Measurements from ENCODE around the gene NSUN7.

NSUN7 gene

GRCh38 chr4:40831146-40831907 lies 81.6 kb downstream of the NSUN7 start:
- no peak overlapping the region for H3K27ac Mint-ChIP-seq

DNA sequence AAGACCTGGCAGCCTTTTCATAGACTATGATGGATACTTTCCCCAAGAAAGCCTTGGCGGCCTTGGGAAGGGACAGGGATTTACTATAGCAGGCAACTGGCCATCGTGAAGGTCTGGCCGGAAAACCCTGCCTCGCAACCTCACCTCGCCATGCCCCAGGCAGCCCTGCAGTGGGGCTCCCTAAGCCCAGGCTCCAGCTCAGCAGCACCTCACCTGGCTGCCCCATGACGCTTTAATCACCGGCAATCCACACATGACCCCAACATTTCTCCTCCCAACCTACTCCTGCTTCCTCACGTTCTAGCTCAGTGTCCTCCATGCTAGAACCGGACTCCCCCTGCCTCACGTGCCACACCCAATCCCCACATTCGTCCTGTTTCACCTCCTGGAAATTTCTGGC lies 82.4 kb downstream of the NSUN7 start:
- Mint-ChIP-seq H3K27me3 (ENCODE audit: low read depth) (no peaks in the 10 kb centered on the region), H3K36me3 (ENCODE audit: low read depth) (peaks cover 50% of the 10 kb centered on the region), H3K4me3 (no peak overlapping the region), H3K4me1 (no peaks in the 10 kb centered on the region), H3K9me3 (no peaks in the 10 kb centered on the region), H3K27ac (no peak overlapping the region)
- TF ChIP-seq, protein P1, sequence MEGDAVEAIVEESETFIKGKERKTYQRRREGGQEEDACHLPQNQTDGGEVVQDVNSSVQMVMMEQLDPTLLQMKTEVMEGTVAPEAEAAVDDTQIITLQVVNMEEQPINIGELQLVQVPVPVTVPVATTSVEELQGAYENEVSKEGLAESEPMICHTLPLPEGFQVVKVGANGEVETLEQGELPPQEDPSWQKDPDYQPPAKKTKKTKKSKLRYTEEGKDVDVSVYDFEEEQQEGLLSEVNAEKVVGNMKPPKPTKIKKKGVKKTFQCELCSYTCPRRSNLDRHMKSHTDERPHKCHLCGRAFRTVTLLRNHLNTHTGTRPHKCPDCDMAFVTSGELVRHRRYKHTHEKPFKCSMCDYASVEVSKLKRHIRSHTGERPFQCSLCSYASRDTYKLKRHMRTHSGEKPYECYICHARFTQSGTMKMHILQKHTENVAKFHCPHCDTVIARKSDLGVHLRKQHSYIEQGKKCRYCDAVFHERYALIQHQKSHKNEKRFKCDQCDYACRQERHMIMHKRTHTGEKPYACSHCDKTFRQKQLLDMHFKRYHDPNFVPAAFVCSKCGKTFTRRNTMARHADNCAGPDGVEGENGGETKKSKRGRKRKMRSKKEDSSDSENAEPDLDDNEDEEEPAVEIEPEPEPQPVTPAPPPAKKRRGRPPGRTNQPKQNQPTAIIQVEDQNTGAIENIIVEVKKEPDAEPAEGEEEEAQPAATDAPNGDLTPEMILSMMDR (IDR thresholded peaks at IDR 0.05; ENCODE audit: unreplicated experiment in 3 of 3): no peak

More at GRCh38 chr4:40831146-40831907, 81.6 kb downstream of the NSUN7 start:
- Mint-ChIP-seq H3K9me3 (no peaks in the 10 kb centered on the region), H3K36me3 (ENCODE audit: low read depth) (peaks cover 58% of the 10 kb centered on the region), H3K4me3 (no peak overlapping the region), H3K27me3 (ENCODE audit: low read depth) (no peaks in the 10 kb centered on the region), H3K4me1 (no peaks in the 10 kb centered on the region)
- TF ChIP-seq, protein P1 (IDR thresholded peaks at IDR 0.05; ENCODE audit: unreplicated experiment in 3 of 3): no peak

- TF ChIP-seq, protein P1 (IDR thresholded peaks at IDR 0.05; ENCODE audit: unreplicated experiment in 3 of 3): no peak
- no peaks in the 10 kb centered on the region for H3K9me3 Mint-ChIP-seq
- no peaks in the 10 kb centered on the region for H3K4me1 Mint-ChIP-seq
- H3K27me3 Mint-ChIP-seq (ENCODE audit: low read depth): no peaks in the 10 kb centered on the region
- H3K27ac Mint-ChIP-seq: no peak overlapping the region
- peaks cover 40% of the 10 kb centered on the region for H3K36me3 Mint-ChIP-seq (ENCODE audit: low read depth)
- H3K4me3 Mint-ChIP-seq: no peak overlapping the region
Observed at GRCh38 chr4:40833212-40833611, 83.5 kb downstream of the NSUN7 start.

DNA sequence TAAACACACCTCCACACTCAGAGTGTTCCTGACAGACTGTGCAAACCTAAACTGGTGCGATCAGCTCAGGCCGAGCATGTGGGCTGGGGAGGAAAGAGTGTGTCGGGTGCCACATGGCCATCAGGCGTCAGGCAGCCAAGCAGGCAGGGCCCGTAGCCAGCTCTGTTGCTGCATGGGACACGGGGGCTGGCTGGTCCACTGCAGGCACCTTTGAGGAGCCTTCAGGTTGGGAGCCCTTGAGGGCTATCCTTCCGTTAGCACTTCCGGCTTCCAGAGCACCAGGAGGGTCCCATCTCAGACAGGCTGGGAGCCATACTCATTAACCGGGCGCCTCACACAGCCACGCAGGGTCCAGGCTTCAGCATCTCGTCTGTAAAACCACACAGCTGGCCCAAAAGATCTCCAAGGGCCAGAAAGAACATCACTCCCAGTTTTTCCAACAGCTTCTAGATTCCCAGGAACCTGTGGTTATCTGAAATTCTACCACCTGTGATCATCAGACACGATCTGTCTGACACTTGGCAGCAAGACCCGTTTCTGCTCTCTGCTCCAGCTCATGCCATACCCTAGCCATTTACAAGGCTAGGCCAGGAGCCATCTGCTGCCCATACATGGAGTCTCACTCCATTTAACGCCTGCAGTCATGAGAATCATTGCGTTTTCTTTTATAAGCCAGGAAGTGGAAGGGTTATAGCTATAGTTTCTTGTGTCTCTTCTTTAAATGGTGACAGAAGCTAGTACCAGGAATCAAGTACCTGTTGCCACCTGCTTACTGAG lies 87.5 kb downstream of the NSUN7 start:
- H3K27me3 Mint-ChIP-seq (ENCODE audit: low read depth): no peaks in the 10 kb centered on the region
- no peak overlapping the region for H3K27ac Mint-ChIP-seq
- H3K4me3 Mint-ChIP-seq: no peak overlapping the region
- no peaks in the 10 kb centered on the region for H3K9me3 Mint-ChIP-seq
- peaks cover 9% of the 10 kb centered on the region for H3K4me1 Mint-ChIP-seq
- peaks cover 24% of the 10 kb centered on the region for H3K36me3 Mint-ChIP-seq (ENCODE audit: low read depth)
- TF ChIP-seq, protein P1 (IDR thresholded peaks at IDR 0.05; ENCODE audit: unreplicated experiment in 3 of 3): no peak

DNA sequence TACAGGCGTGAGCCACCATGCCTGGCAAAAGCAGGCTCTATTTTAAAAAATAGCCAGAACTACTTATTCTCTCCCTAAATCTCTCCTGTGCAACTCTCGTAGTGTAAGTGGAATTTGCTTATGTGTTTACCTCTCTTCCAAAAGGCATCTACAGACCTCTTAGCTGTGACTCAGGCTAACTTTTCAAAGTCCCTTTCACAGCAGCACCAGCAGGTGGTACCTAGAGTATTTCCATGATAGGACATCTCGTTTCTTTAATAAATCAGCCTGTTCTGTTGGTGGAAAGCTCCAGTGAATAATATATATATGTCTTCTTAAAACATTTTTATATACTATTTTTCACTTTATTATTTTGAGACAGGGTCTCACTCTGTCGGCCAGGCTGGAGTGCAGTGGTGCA lies 89.0 kb downstream of the NSUN7 start:
- H3K27me3 Mint-ChIP-seq (ENCODE audit: low read depth): no peaks in the 10 kb centered on the region
- no peak overlapping the region for H3K27ac Mint-ChIP-seq
- H3K4me3 Mint-ChIP-seq: no peak overlapping the region
- H3K4me1 Mint-ChIP-seq: peaks cover 19% of the 10 kb centered on the region
- H3K36me3 Mint-ChIP-seq (ENCODE audit: low read depth): peaks cover 17% of the 10 kb centered on the region
- H3K9me3 Mint-ChIP-seq: no peaks in the 10 kb centered on the region
- TF ChIP-seq, protein P1 (IDR thresholded peaks at IDR 0.05; ENCODE audit: unreplicated experiment in 3 of 3): peak in 1 of 3 experiments; percentile 11
